Nephron (organoid): ENCODE results near the gene MAML3.
"Not testable (repeated sequence)": the region's sequence is repeated elsewhere in the genome, so short reads cannot be mapped to it uniquely, and the experiment has no call there.

Experiments
- H3K27ac Mint-ChIP-seq, 3 experiments: 2 replicates each; pipeline ENCODE4 v1.8.0; 2020; ENCODE audit warnings: mixed read lengths in 3 of 3, mild to moderate bottlenecking in 2 of 3, moderate library complexity in 1 of 3
- H3K27me3 Mint-ChIP-seq: 2 replicates; pipeline ENCODE4 v1.8.0; 2021; ENCODE audit warnings: low read depth, mild to moderate bottlenecking, moderate library complexity, mixed read lengths
- H3K36me3 Mint-ChIP-seq: 2 replicates; pipeline ENCODE4 v1.8.0; 2020; ENCODE audit warnings: low read depth, mixed read lengths
- H3K4me1 Mint-ChIP-seq: 2 replicates; pipeline ENCODE4 v1.8.0; 2020; ENCODE audit warnings: mixed read lengths
- H3K4me3 Mint-ChIP-seq, 3 experiments: 2 replicates each; pipeline ENCODE4 v1.8.0; 2020; ENCODE audit warnings: mild to moderate bottlenecking in 3 of 3, mixed read lengths in 3 of 3, moderate library complexity in 2 of 3
- H3K9me3 Mint-ChIP-seq: 2 replicates; pipeline ENCODE4 v1.8.0; 2020; ENCODE audit warnings: mixed read lengths
- CTCF ChIP-seq, 3 experiments: fragments of 200-600 bp; sonication (generic); IDR thresholded peaks; one replicate each; pipeline ENCODE4 v1.5.0; 2021; ENCODE audit warnings: antibody characterized with exemption in 3 of 3; ENCODE audit not compliant: unreplicated experiment in 3 of 3

The MAML3 gene

DNA sequence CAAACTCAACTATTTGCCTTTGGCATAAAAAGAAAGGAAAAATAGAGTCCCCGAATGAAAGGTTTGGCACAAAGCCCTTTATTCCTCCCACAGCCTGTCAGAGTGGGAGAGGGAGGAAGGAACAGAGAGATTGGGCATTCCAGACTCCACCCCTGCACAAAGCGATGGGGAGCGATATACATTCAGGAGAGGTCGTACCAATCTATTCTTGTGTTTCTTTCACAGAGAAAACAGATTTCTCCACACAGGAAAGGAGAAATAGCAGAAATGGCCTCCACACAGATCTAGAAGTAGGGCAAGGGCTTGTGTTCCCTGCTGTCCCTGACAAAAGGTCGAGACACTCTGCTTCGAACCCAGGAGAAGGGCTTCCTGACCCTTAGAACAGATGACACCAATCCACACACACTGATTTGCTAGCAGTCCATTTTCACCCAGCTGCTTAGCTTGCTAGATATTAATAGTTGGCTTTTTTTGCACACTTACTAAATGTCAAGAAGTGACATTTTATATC, 197.4 kb downstream of the MAML3 start:
- no peak for TF ChIP-seq CTCF (IDR thresholded peaks at IDR 0.05; ENCODE audit: unreplicated experiment in 3 of 3)
- Mint-ChIP-seq H3K27me3 (no peaks in the 10 kb centered on the region), H3K4me1 (peaks cover 45% of the 10 kb centered on the region), H3K4me3 (peak overlapping the region in 2 of 3 experiments; percentile 10 to 46), H3K9me3 (peaks cover 3% of the 10 kb centered on the region), H3K36me3 (peaks cover 3% of the 10 kb centered on the region), H3K27ac (peak overlapping the region; percentile 78 to 92 (median 90))

DNA sequence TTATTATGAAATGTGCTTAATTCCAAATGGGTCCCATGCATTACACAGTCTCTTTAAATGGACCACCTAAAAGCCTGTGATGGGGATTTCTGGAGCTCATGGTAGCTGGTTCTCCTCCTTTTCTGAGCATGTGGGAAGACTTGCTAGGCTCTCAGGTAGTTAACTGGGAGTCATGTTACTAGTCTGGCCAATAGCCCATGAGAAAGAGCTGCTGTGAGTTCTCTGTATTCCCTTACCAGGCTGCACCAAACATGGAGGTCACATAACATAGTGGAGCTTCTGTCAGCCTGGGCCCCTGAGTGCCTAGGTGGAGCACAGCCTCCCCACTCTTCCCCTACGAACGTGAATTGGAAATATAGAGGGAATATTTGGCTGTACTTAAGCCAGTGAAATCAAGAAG, 198.4 kb downstream of the MAML3 start:
- peaks cover 54% of the 10 kb centered on the region for H3K4me1 Mint-ChIP-seq
- H3K4me3 Mint-ChIP-seq: peak overlapping the region in 1 of 3 experiments; percentile 41
- H3K9me3 Mint-ChIP-seq: peaks cover 8% of the 10 kb centered on the region
- H3K27ac Mint-ChIP-seq: peak overlapping the region in 2 of 3 experiments; percentile 90 to 92
- no peak for TF ChIP-seq CTCF (IDR thresholded peaks at IDR 0.05; ENCODE audit: unreplicated experiment in 3 of 3)
- peaks cover 12% of the 10 kb centered on the region for H3K36me3 Mint-ChIP-seq
- H3K27me3 Mint-ChIP-seq: no peaks in the 10 kb centered on the region

DNA sequence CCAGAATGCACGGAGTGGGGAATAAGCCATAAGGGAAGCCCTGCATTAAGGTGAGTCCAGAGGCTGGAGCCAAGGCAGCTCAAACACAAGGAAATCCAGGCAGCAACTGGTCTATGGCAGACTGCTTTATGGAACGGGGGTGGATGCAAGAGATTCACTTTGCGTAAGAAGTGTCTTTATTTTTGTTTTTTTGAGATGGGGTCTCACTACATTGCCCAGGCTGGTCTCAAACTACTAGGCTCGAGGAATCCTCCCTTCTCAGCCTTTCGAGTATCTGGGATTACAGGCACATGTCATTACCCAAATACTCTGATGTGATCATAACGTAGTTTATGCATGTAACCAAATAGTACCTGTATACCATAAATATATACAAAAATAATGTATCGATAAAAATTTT, 199.5 kb downstream of the MAML3 start:
- H3K36me3 Mint-ChIP-seq: peaks cover 17% of the 10 kb centered on the region
- H3K4me1 Mint-ChIP-seq: peaks cover 49% of the 10 kb centered on the region
- no peak for TF ChIP-seq CTCF (IDR thresholded peaks at IDR 0.05; ENCODE audit: unreplicated experiment in 3 of 3)
- H3K9me3 Mint-ChIP-seq: peaks cover 11% of the 10 kb centered on the region
- H3K27ac Mint-ChIP-seq: no peak overlapping the region
- no peak overlapping the region for H3K4me3 Mint-ChIP-seq
- no peaks in the 10 kb centered on the region for H3K27me3 Mint-ChIP-seq

GRCh38 chr4:139951021-139951420, 203.0 kb downstream of the MAML3 start:
- no peak for TF ChIP-seq CTCF (IDR thresholded peaks at IDR 0.05; ENCODE audit: unreplicated experiment in 3 of 3)
- Mint-ChIP-seq H3K27ac (peak overlapping the region in 1 of 3 experiments; percentile 14), H3K4me1 (peaks cover 40% of the 10 kb centered on the region), H3K4me3 (no peak overlapping the region), H3K36me3 (peaks cover 17% of the 10 kb centered on the region), H3K9me3 (peaks cover 11% of the 10 kb centered on the region), H3K27me3 (no peaks in the 10 kb centered on the region)

GRCh38 chr4:139950568-139950967, 203.4 kb downstream of the MAML3 start:
- Mint-ChIP-seq H3K9me3 (peaks cover 11% of the 10 kb centered on the region), H3K4me3 (no peak overlapping the region), H3K27me3 (no peaks in the 10 kb centered on the region), H3K36me3 (peaks cover 17% of the 10 kb centered on the region), H3K4me1 (peaks cover 35% of the 10 kb centered on the region), H3K27ac (no peak overlapping the region)
- no peak for TF ChIP-seq CTCF (IDR thresholded peaks at IDR 0.05; ENCODE audit: unreplicated experiment in 3 of 3)

DNA sequence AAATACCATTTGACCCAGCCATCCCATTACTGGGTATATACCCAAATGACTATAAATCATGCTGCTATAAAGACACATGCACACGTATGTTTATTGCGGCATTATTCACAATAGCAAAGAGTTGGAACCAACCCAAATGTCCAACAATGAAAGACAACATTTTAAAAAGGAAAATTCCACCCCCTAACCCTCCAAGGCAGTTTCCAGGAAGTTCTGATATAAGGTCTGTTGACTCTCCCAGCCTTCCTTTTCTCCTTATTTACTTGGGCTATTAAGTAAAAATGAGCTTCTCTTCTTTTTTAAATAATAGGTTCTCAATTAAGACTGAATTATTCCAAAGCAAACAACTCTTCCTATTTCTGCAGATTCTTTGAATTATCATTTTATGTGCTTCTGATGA, 209.1 kb downstream of the MAML3 start:
- not testable (repeated sequence) for H3K36me3 Mint-ChIP-seq, H3K9me3 Mint-ChIP-seq, H3K27me3 Mint-ChIP-seq, H3K27ac Mint-ChIP-seq, H3K4me3 Mint-ChIP-seq
- H3K4me1 Mint-ChIP-seq: peaks cover 37% of the 10 kb centered on the region
